ENCODE data around the gene ASL.
"Not testable (repeated sequence)": the region's sequence is repeated elsewhere in the genome, so short reads cannot be mapped to it uniquely, and the experiment has no call there.

Gene ASL

GRCh38 chr7:66075590-66076461 lies at the start of gene ASL:
ASL (plus strand) TSS chr7:66075819; CDS start chr7:66076082, 263 bp downstream.
- peak; percentile 67 for DNase-seq (ENCODE audit: low read depth, low spot score)

GRCh38 chr7:66028342-66028741 lies 47.3 kb upstream of the ASL start:
- DNase-seq (ENCODE audit: low read depth, low spot score) = not testable (repeated sequence)

GRCh38 chr7:66033471-66034385 lies 41.9 kb upstream of the ASL start:
- no peak for DNase-seq (ENCODE audit: low read depth, low spot score)

GRCh38 chr7:66034436-66035010 lies 41.1 kb upstream of the ASL start:
- DNase-seq (ENCODE audit: low read depth, low spot score) = not testable (repeated sequence)

- no peak for DNase-seq (ENCODE audit: low read depth, low spot score)
These were observed 39.2 kb upstream of the ASL start for GRCh38 chr7:66036382-66036781.

GRCh38 chr7:66036788-66037187 lies 38.8 kb upstream of the ASL start:
- no peak for DNase-seq (ENCODE audit: low read depth, low spot score)

GRCh38 chr7:66039094-66039670 lies 36.4 kb upstream of the ASL start:
- no peak for DNase-seq (ENCODE audit: low read depth, low spot score)

- no peak for DNase-seq (ENCODE audit: low read depth, low spot score)
These were observed 31.7 kb upstream of the ASL start for GRCh38 chr7:66043681-66044497.

- not testable (repeated sequence) for DNase-seq (ENCODE audit: low read depth, low spot score)
These were observed 31.1 kb upstream of the ASL start for GRCh38 chr7:66044498-66044854.

GRCh38 chr7:66047426-66047825 lies 28.2 kb upstream of the ASL start:
- no peak for DNase-seq (ENCODE audit: low read depth, low spot score)

GRCh38 chr7:66049886-66050285 lies 25.7 kb upstream of the ASL start:
- DNase-seq (ENCODE audit: low read depth, low spot score) = not testable (repeated sequence)

GRCh38 chr7:66050337-66050957 lies 25.2 kb upstream of the ASL start:
- DNase-seq (ENCODE audit: low read depth, low spot score) = no peak

- DNase-seq (ENCODE audit: low read depth, low spot score) = no peak
These were observed 24.6 kb upstream of the ASL start for GRCh38 chr7:66050990-66051448.

- DNase-seq (ENCODE audit: low read depth, low spot score) = no peak
These were observed 23.2 kb upstream of the ASL start for GRCh38 chr7:66052447-66052846.

- DNase-seq (ENCODE audit: low read depth, low spot score) = no peak
These were observed 21.6 kb upstream of the ASL start for GRCh38 chr7:66054063-66054462.

- DNase-seq (ENCODE audit: low read depth, low spot score) = no peak
These were observed 20.2 kb upstream of the ASL start for GRCh38 chr7:66055321-66055956.

- no peak for DNase-seq (ENCODE audit: low read depth, low spot score)
These were observed 14.8 kb upstream of the ASL start for GRCh38 chr7:66060796-66061195.

- DNase-seq (ENCODE audit: low read depth, low spot score) = no peak
These were observed 5.9 kb upstream of the ASL start for GRCh38 chr7:66069732-66070131.

- DNase-seq (ENCODE audit: low read depth, low spot score) = no peak
These were observed 5.4 kb upstream of the ASL start for GRCh38 chr7:66070222-66070621.

- not testable (repeated sequence) for DNase-seq (ENCODE audit: low read depth, low spot score)
These were observed 3.4 kb upstream of the ASL start for GRCh38 chr7:66072208-66072607.
